Hindlimb muscle (tissue), 1 donor: Measurements from ENCODE around the gene TM7SF3. TPM values are rescaled to one million over a fixed set of nuclear protein-coding genes. Genes with fewer than 3 reads are reported as not detected.

ENCODE experiments used
- polyA plus RNA-seq: library from polyadenylated mRNA; unstranded; fragments of 120-200 nt; gene quantifications from one replicate; pipeline ENCODE4 v1.2.1, GENCODE V29; 2013; ENCODE audit not compliant: insufficient read length

The TM7SF3 gene
- polyA plus RNA-seq, 1 donor = 27.3 TPM

Other genes with a start within 250 kb of the TM7SF3 start
- gene ITPR2, start 181.2 kb downstream of the TM7SF3 start, polyA plus RNA-seq = 3.8 TPM
- 25.7 TPM for gene INTS13, start 76.4 kb downstream of the TM7SF3 start, polyA plus RNA-seq
- 37.0 TPM for gene FGFR1OP2, start 75.9 kb downstream of the TM7SF3 start, polyA plus RNA-seq
- 45.2 TPM for gene MED21, start 8.2 kb upstream of the TM7SF3 start, polyA plus RNA-seq
- gene C12orf71, start 68.2 kb upstream of the TM7SF3 start, polyA plus RNA-seq = 0.25 TPM
- gene STK38L, start 229.9 kb upstream of the TM7SF3 start, polyA plus RNA-seq = 26.1 TPM